A673 (cell line): ENCODE results near the gene FGF14. TPM values are rescaled to one million over a fixed set of nuclear protein-coding genes. Genes with fewer than 3 reads are reported as not detected.

Experiments
- BruUV-seq: library from RNA; stranded (reverse); fragments of 400-500 nt; replicated peaks from 2 replicates; lab custom pipeline; 2021; lab: Mats Ljungman, UMichigan
- CTCF ChIA-PET: fragments of 300-600 bp; sonication (Branson Sonifier 250); formaldehyde crosslinking; loops from one replicate; lab custom pipeline; 2022; ENCODE audit warnings: antibody characterized with exemption; lab: Charles Lee
- POLR2A ChIA-PET: fragments of 300-600 bp; sonication (Branson Sonifier 250); formaldehyde crosslinking; loops from one replicate; lab custom pipeline; 2022; ENCODE audit warnings: antibody characterized with exemption; ENCODE audit not compliant: low non-redundant PET; lab: Charles Lee
- DNase-seq: peaks from one replicate; pipeline ENCODE4 v3.0.0-alpha.2; 2015; ENCODE audit warnings: low spot score
- H3K27ac ChIP-seq: fragments of 200-600 bp; sonication (generic); 2 replicates; pipeline ENCODE4 v1.5.1; 2016; ENCODE audit warnings: mixed run types, low read depth, mild to moderate bottlenecking, mixed read lengths, antibody characterized with exemption, low read length; ENCODE audit not compliant: poor library complexity, severe bottlenecking
- H3K27me3 ChIP-seq: fragments of 200-600 bp; sonication (generic); replicated peaks from 2 replicates; pipeline ENCODE4 v1.6.1; 2017; ENCODE audit warnings: mixed run types, low read depth, mild to moderate bottlenecking, mixed read lengths, antibody characterized with exemption, low read length; ENCODE audit not compliant: insufficient read depth, poor library complexity
- H3K36me3 ChIP-seq: fragments of 200-600 bp; sonication (generic); 2 replicates; pipeline ENCODE4 v1.6.1; 2016; ENCODE audit warnings: mixed run types, mild to moderate bottlenecking, mixed read lengths, antibody characterized with exemption, low read length; ENCODE audit not compliant: insufficient read depth, poor library complexity, severe bottlenecking
- H3K4me1 ChIP-seq: fragments of 200-600 bp; sonication (generic); 2 replicates; pipeline ENCODE4 v1.6.1; 2017; ENCODE audit warnings: mixed run types, mild to moderate bottlenecking, mixed read lengths, antibody characterized with exemption, low read length; ENCODE audit not compliant: insufficient read depth, poor library complexity, severe bottlenecking
- H3K4me3 ChIP-seq: fragments of 200-600 bp; sonication (generic); 2 replicates; pipeline ENCODE4 v1.5.1; 2016; ENCODE audit warnings: low read depth, mixed run types, mild to moderate bottlenecking, mixed read lengths, low read length; ENCODE audit not compliant: poor library complexity, severe bottlenecking
- H3K9me3 ChIP-seq: fragments of 200-600 bp; sonication (generic); 2 replicates; pipeline ENCODE4 v1.6.1; 2016; ENCODE audit warnings: mixed run types, low read depth, mild to moderate bottlenecking, mixed read lengths, antibody characterized with exemption, low read length; ENCODE audit not compliant: poor library complexity, severe bottlenecking
- CTCF ChIP-seq: fragments of 300-800, 200-600 bp; sonication (generic); conservative IDR thresholded peaks from 2 replicates; pipeline ENCODE4 v1.5.1; 2017; ENCODE audit warnings: low read depth, mild to moderate bottlenecking, antibody characterized with exemption, low read length, moderate library complexity, mixed read lengths
- EZH2 ChIP-seq: fragments of 200-600 bp; sonication (generic); IDR thresholded peaks from 2 replicates; pipeline ENCODE4 v1.6.1; 2017; ENCODE audit warnings: borderline replicate concordance, low read depth, mild to moderate bottlenecking, mixed read lengths, antibody characterized with exemption, low read length; ENCODE audit not compliant: poor library complexity, severe bottlenecking
- intact Hi-C: fragments of 100-400 bp; cut with micrococcal nuclease; formaldehyde crosslinking; loops from one replicate; pipeline ENCODE4 v1.10.0; 2022; ENCODE audit not compliant: unreplicated experiment
- total RNA-seq: library from RNA; stranded (reverse); gene quantifications from 2 replicates; pipeline ENCODE4 v1.2.3, GENCODE V29; 2021

Gene FGF14
- total RNA-seq, 1 experiment from 2014 or later = 19.7 TPM

GRCh38 chr13:101869553-101869952 lies 532.3 kb downstream of the FGF14 start:
- no peak for DNase-seq
- no TSS peak for BruUV-seq
- CTCF ChIA-PET = no interaction called here
- Histone ChIP-seq H3K4me3 (no peak overlapping the region), H3K27me3 (no peaks in the 10 kb centered on the region), H3K4me1 (no peaks in the 10 kb centered on the region), H3K27ac (no peak overlapping the region), H3K36me3 (no peaks in the 10 kb centered on the region), H3K9me3 (no peaks in the 10 kb centered on the region)
- intact Hi-C loops = no loop called here
- POLR2A ChIA-PET = no interaction called here
- TF ChIP-seq CTCF = no peak

GRCh38 chr13:101868585-101869469 lies 533.0 kb downstream of the FGF14 start:
- intact Hi-C loops = no loop called here
- Histone ChIP-seq H3K36me3 (no peaks in the 10 kb centered on the region), H3K27ac (no peak overlapping the region), H3K4me1 (no peaks in the 10 kb centered on the region), H3K27me3 (no peaks in the 10 kb centered on the region), H3K4me3 (no peak overlapping the region), H3K9me3 (no peaks in the 10 kb centered on the region)
- BruUV-seq = no TSS peak
- TF ChIP-seq EZH2 (no peak), CTCF (no peak)
- no peak for DNase-seq
- CTCF ChIA-PET = no interaction called here
- POLR2A ChIA-PET = no interaction called here

- Histone ChIP-seq H3K4me3 (no peak overlapping the region), H3K36me3 (no peaks in the 10 kb centered on the region), H3K27ac (no peak overlapping the region), H3K27me3 (no peaks in the 10 kb centered on the region), H3K9me3 (no peaks in the 10 kb centered on the region), H3K4me1 (no peaks in the 10 kb centered on the region)
- CTCF ChIA-PET = no interaction called here
- TF ChIP-seq EZH2 = no peak
- TF ChIP-seq CTCF = no peak
- no peak for DNase-seq
- POLR2A ChIA-PET = no interaction called here
- no TSS peak for BruUV-seq
- intact Hi-C loops = no loop called here
These were observed 534.8 kb downstream of the FGF14 start for GRCh38 chr13:101866889-101867581.
